Mucosa of gallbladder (tissue), 1 donor: ENCODE results near the gene MAB21L4. TPM values are rescaled to one million over a fixed set of nuclear protein-coding genes. Genes with fewer than 3 reads are reported as not detected.

Experiments
- DNase-seq: peaks from one replicate; pipeline ENCODE4 v3.0.0-alpha.2; 2020; ENCODE audit warnings: low spot score
- total RNA-seq: library from RNA; stranded (reverse); gene quantifications from one replicate; pipeline ENCODE4 v1.2.1, GENCODE V29; 2021
- donor health status: DM: no; HTN: no; CAD: no.

Gene MAB21L4
- total RNA-seq, 1 donor from 2014 or later, result 2.8 TPM

- no peak for DNase-seq
Observed at GRCh38 chr2:240925191-240925567, 29.2 kb upstream of the MAB21L4 start.

GRCh38 chr2:240922982-240923537, 27.1 kb upstream of the MAB21L4 start:
- no peak for DNase-seq

- no peak for DNase-seq
Observed at GRCh38 chr2:240922245-240922981, 26.5 kb upstream of the MAB21L4 start.

DNA sequence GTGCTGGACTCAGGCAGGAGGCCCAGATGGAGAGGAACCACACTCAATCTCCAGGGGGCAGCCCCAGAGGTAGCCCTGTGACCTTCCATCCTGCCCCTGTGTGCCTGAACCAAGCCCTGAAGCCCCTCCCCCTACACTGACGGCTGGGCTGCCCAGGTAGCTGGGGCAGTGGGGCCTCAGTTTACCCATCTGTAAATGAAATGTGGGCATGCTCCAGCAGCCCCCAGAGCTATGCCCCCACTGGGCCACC, 26.0 kb upstream of the MAB21L4 start:
- no peak for DNase-seq

DNA sequence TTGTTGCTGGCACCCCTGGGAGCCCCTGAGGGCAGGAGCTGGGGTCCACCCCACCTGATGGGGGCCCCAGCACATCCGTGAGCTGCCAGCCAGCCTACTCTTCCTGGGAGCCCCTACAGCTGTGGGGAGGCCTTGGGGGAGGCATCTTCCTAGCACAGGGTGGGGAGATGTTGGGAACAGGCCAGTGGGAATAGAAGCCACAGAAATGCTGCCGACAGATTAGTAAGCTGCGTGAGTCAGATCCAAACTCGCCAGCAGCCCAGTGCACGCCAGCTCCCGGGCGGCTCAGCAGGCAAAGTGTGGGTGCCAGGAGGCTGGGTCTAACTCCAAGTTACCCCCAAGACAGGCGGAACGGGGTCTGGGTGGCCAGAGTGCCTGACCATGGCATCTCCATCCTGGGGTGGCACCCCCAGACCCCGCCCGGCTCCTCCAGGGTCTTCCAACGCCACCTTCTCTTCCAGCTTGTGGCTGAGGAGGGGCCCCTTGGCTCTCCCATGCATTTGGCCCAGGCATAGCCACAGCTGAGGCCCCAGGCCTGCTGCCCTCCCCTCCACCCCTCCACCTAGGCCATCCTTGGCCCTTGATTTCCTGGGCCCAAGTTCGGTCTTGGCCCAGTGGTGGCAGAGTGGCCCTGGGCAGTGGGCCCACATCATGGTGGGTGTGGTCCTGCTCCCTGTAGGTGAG, 25.5 kb upstream of the MAB21L4 start:
- DNase-seq, result no peak

- DNase-seq, result no peak
Observed at GRCh38 chr2:240920783-240921231, 24.9 kb upstream of the MAB21L4 start.

GRCh38 chr2:240919786-240920782, 24.1 kb upstream of the MAB21L4 start:
- no peak for DNase-seq

DNA sequence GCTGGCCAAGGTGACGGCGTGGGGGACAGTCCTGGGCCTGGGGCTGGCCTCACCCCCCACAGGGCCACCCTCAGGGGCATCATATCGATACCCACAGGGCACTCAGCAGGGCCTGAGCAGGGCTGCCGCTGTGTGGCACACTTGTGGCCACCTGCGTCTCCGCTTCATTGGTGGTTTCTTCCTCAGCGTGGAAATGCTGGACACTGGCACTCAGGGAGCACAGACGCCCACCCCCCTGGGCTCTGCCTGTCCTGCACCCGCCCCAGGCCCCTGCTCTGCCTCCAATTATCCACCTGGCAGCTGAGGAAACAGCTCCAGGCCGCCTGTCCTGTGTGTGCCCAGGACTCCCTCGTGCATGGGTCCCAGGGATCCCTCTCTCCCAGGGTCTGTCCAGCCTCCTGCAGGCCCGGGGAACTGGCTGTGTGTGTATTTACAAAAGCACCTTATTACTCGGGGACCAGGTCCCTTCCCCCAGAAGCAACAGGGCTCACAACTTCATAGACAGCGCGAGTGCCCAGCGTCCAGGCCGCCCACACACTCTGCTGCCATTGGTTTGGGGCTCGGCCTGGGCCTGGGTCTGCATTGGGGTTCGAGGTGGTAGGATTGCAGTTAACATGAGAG, 23.3 kb upstream of the MAB21L4 start:
- no peak for DNase-seq

GRCh38 chr2:240918258-240919091, 22.5 kb upstream of the MAB21L4 start:
- no peak for DNase-seq

DNA sequence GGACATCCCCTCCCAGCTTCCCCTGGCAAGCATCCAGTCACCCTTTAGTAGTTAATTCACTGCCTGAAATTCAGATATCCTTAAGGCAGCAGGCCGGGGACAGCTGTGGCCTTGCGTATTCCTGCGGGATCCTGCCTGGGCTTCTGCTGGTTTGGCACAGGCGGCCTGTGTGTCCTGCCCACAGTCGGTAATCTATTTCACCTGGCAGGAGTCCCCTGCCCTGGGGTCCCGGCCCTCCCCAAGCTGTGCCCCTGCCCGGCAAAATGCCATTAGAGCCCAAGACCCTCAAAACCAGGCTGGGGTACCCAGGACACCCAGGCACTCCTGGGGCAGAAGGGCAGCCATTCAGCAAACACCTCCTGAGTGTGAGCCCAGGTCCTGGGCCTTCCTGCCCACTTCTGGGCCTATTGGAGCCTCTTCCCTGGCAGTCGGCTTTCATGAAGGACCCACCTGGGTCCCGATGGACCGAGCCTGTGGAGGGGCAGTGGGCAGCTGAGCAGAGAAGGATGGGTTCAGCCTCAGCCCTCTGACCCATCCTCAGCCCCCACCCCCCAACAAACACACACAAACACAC, 21.8 kb upstream of the MAB21L4 start:
- no peak for DNase-seq

DNA sequence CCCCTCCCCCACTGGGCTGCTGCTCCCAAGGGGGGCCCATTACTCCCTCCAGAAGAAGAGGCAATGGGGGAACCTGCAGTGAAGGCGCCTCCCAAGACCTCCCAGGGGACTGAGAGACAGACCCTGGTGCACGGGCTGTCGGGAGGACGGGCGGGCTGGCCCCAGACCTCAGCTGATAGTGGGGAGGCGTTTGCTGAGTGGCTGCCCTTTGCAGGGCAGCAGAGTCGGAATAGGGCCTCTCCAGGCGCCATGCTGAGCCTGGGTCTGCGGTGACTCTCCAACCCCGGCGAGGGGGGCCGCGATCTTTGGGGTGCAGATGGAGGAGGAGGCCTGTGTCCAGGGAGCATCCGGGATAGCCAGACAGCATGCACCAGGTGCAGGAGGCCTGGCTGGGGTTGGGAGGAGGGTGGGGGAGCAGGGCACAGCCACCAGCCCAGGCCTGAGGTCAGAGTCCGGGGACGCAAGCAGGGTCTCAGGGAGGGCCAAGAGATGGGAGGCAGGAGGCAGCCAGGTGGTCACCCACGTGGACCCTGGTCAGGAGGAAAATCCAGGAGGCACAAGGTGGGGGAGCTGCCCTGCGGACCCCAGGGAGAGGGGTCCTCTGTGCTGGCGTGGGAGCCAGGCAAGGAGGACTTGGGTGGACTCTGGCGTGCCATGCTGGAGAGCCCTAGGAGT, 21.2 kb upstream of the MAB21L4 start:
- DNase-seq, result no peak

GRCh38 chr2:240916571-240917008, 20.6 kb upstream of the MAB21L4 start:
- no peak for DNase-seq

GRCh38 chr2:240915526-240916341, 19.8 kb upstream of the MAB21L4 start:
- no peak for DNase-seq

GRCh38 chr2:240914645-240915525, 18.9 kb upstream of the MAB21L4 start:
- no peak for DNase-seq

DNA sequence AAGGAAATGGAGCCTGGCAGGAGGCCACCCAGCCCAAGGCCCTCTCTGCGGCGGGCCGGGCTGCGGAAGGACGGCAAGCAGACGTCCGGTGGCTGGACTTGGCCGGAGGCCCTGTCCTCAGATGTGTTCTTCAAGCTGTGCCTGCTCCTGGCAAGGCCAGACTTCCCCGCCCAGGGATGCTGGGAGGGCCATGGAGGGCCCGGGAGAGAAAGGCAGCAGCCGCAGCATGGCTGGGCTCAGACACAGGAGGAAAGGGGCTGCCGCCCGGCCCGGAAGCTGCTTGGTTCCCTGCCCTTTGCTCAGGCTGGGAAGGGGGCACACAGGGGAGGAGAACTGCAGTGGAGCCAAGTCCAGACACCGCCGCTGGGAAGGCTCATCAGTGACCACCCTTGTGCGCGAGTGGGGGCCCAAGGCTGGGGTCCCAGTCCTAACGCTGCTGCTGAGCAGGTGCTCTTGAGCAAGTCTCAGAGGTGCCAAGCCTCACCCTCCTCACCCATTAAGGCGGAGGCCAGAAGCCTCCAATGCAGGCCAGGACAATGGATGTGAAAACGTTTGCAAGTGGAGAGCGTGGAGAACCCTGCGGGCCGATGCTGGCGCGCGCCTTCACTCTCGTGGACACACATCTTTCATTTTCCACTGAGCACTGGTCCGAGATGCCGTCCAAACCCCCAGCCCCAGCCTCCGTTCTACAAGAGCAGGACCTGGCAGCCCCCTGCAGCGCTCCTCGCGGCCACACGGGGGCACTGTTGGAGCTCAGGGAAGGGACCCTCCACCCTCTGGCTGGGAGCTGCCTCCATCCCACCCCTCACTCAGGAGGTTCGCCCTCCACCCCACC, 18.1 kb upstream of the MAB21L4 start:
- no peak for DNase-seq

- DNase-seq, result no peak
Observed at GRCh38 chr2:240912878-240913809, 17.2 kb upstream of the MAB21L4 start.
